HuH-7 (cell line): Measurements from ENCODE around the gene ENAH.

Experiments
- DNase-seq: peaks from one replicate; pipeline ENCODE4 v3.0.0; 2011; ENCODE audit warnings: low spot score

Gene ENAH

GRCh38 chr1:225471453-225472301 is 181.2 kb downstream of the ENAH start:
- DNase-seq: no peak

- no peak for DNase-seq
Observed at GRCh38 chr1:225471109-225471452, 181.8 kb downstream of the ENAH start.

- no peak for DNase-seq
Observed at GRCh38 chr1:225470211-225471108, 182.5 kb downstream of the ENAH start.

GRCh38 chr1:225469051-225469450 is 183.9 kb downstream of the ENAH start:
- DNase-seq: no peak

GRCh38 chr1:225468270-225469020 is 184.5 kb downstream of the ENAH start:
- DNase-seq: no peak

GRCh38 chr1:225467193-225468020 is 185.5 kb downstream of the ENAH start:
- no peak for DNase-seq

- DNase-seq: no peak
Observed at GRCh38 chr1:225466848-225467192, 186.1 kb downstream of the ENAH start.

- DNase-seq: no peak
Observed at GRCh38 chr1:225465793-225466517, 187.0 kb downstream of the ENAH start.

- no peak for DNase-seq
Observed at GRCh38 chr1:225464851-225465792, 187.8 kb downstream of the ENAH start.

GRCh38 chr1:225462714-225463574 is 190.0 kb downstream of the ENAH start:
- DNase-seq: no peak

- DNase-seq: no peak
Observed at GRCh38 chr1:225462429-225462713, 190.6 kb downstream of the ENAH start.

- no peak for DNase-seq
Observed at GRCh38 chr1:225461533-225462428, 191.1 kb downstream of the ENAH start.

GRCh38 chr1:225460737-225461532 is 192.0 kb downstream of the ENAH start:
- DNase-seq: no peak

GRCh38 chr1:225460021-225460736 is 192.7 kb downstream of the ENAH start:
- DNase-seq: no peak

GRCh38 chr1:225458222-225458631 is 194.7 kb downstream of the ENAH start:
- no peak for DNase-seq

GRCh38 chr1:225454733-225455132 is 198.2 kb downstream of the ENAH start:
- DNase-seq: no peak
